ENCODE data around the gene WDFY4.

Gene WDFY4

GRCh38 chr10:48800007-48800675, 115.5 kb downstream of the WDFY4 start:
- DNase-seq, result peak in 2 of 6 experiments; percentile 19 to 25

GRCh38 chr10:48801001-48801421, 116.3 kb downstream of the WDFY4 start:
- DNase-seq, result no peak

GRCh38 chr10:48802611-48803071, 118.0 kb downstream of the WDFY4 start:
- DNase-seq, result no peak

GRCh38 chr10:48803801-48804584, 119.3 kb downstream of the WDFY4 start:
- DNase-seq, result peak in 1 of 6 experiments; percentile 25

- DNase-seq, result peak in 1 of 6 experiments; percentile 27
Observed at GRCh38 chr10:48804740-48805182, 120.1 kb downstream of the WDFY4 start.

- DNase-seq, result no peak
Observed at GRCh38 chr10:48805411-48805810, 120.7 kb downstream of the WDFY4 start.

GRCh38 chr10:48805848-48806247, 121.2 kb downstream of the WDFY4 start:
- DNase-seq, result peak in 1 of 6 experiments; percentile 14

- no peak for DNase-seq
Observed at GRCh38 chr10:48806342-48806741, 121.7 kb downstream of the WDFY4 start.

GRCh38 chr10:48807791-48808470, 123.3 kb downstream of the WDFY4 start:
- no peak for DNase-seq

- no peak for DNase-seq
Observed at GRCh38 chr10:48809261-48809660, 124.6 kb downstream of the WDFY4 start.

GRCh38 chr10:48811461-48811860, 126.8 kb downstream of the WDFY4 start:
- DNase-seq, result no peak

GRCh38 chr10:48811917-48812316, 127.2 kb downstream of the WDFY4 start:
- no peak for DNase-seq

GRCh38 chr10:48813291-48813690, 128.6 kb downstream of the WDFY4 start:
- DNase-seq, result no peak

GRCh38 chr10:48813825-48814224, 129.2 kb downstream of the WDFY4 start:
- DNase-seq, result no peak

GRCh38 chr10:48814933-48815332, 130.3 kb downstream of the WDFY4 start:
- DNase-seq, result no peak

- DNase-seq, result no peak
Observed at GRCh38 chr10:48817141-48817540, 132.5 kb downstream of the WDFY4 start.

GRCh38 chr10:48818081-48818480, 133.4 kb downstream of the WDFY4 start:
- no peak for DNase-seq

- DNase-seq, result no peak
Observed at GRCh38 chr10:48818861-48819520, 134.3 kb downstream of the WDFY4 start.

- DNase-seq, result no peak
Observed at GRCh38 chr10:48819783-48820182, 135.1 kb downstream of the WDFY4 start.

- DNase-seq, result no peak
Observed at GRCh38 chr10:48820231-48820630, 135.6 kb downstream of the WDFY4 start.

GRCh38 chr10:48820699-48821098, 136.0 kb downstream of the WDFY4 start:
- no peak for DNase-seq

- DNase-seq, result no peak
Observed at GRCh38 chr10:48821111-48821510, 136.4 kb downstream of the WDFY4 start.

- DNase-seq, result no peak
Observed at GRCh38 chr10:48821692-48822091, 137.0 kb downstream of the WDFY4 start.
